H1 (cell line): Measurements from ENCODE around the gene SLC7A6OS. TPM values are rescaled to one million over a fixed set of nuclear protein-coding genes. Genes with fewer than 3 reads are reported as not detected.

Experiments used
- CTCF ChIA-PET: fragments of 300-600 bp; sonication (Branson Sonifier 250); formaldehyde crosslinking; loops from one replicate; lab custom pipeline; 2021; ENCODE audit not compliant: partially characterized antibody; lab: Charles Lee
- POLR2A ChIA-PET: fragments of 300-600 bp; sonication (Branson Sonifier 250); formaldehyde crosslinking; loops from one replicate; lab custom pipeline; 2021; ENCODE audit warnings: inconsistent platforms; ENCODE audit not compliant: partially characterized antibody; lab: Charles Lee
- DNase-seq, 2 experiments: peaks; one replicate each; pipeline versions ENCODE4 v3.0.0 to v3.0.0-alpha.2; 2010 to 2022; ENCODE audit warnings: low spot score in 2 of 2, low read depth in 1 of 2, mixed read lengths in 1 of 2
- FAIRE-seq: peaks from 2 replicates; lab custom pipeline; 2011; peaks lifted over from hg19 to GRCh38; lab: Jason Lieb, UNC
- H2AFZ ChIP-seq: 2 replicates; pipeline ENCODE4 v1.8.1; 2012; ENCODE audit warnings: low read length, inconsistent platforms
- H2AK5ac ChIP-seq: 2 replicates; pipeline ENCODE4 v1.6.1; 2013; ENCODE audit warnings: low read depth, low read length
- H2BK120ac ChIP-seq: replicated peaks from 2 replicates; pipeline ENCODE3; 2013; ENCODE audit warnings: low read depth, low read length, inconsistent platforms
- H2BK12ac ChIP-seq: 2 replicates; pipeline ENCODE4 v1.6.1; 2013; ENCODE audit warnings: low read depth, low read length
- H2BK15ac ChIP-seq: 2 replicates; pipeline ENCODE4 v1.6.1; 2013; ENCODE audit warnings: low read length
- H2BK20ac ChIP-seq: 2 replicates; pipeline ENCODE4 v1.6.1; 2013; ENCODE audit warnings: low read length
- H2BK5ac ChIP-seq: 2 replicates; pipeline ENCODE4 v1.6.1; 2013; ENCODE audit warnings: low read depth, low read length
- H3K14ac ChIP-seq: 2 replicates; pipeline ENCODE4 v1.6.1; 2013; ENCODE audit warnings: inconsistent platforms; ENCODE audit not compliant: insufficient read length
- H3K18ac ChIP-seq: 2 replicates; pipeline ENCODE4 v1.6.1; 2013; ENCODE audit warnings: low read length; ENCODE audit errors: extremely low read depth
- H3K23ac ChIP-seq: 2 replicates; pipeline ENCODE4 v1.6.1; 2013; ENCODE audit warnings: inconsistent platforms; ENCODE audit not compliant: insufficient read length
- H3K23me2 ChIP-seq: 2 replicates; pipeline ENCODE4 v1.6.1; 2013; ENCODE audit warnings: low read depth, low read length
- H3K27ac ChIP-seq: 2 replicates; pipeline ENCODE4 v1.6.1; 2011; ENCODE audit warnings: low read depth, low read length, inconsistent platforms
- H3K27me3 ChIP-seq, 4 experiments: replicated peaks in 1 of 4; 1 replicate in 1 of 4; 2 replicates in 3 of 4; pipeline versions ENCODE4 v1.6.1 to v1.8.1; 2011 to 2013; ENCODE audit warnings: low read length in 3 of 4, mild to moderate bottlenecking in 3 of 4, inconsistent platforms in 2 of 4, mixed read lengths in 2 of 4, moderate library complexity in 1 of 4; ENCODE audit not compliant: control insufficient read depth in 3 of 4, insufficient read depth in 3 of 4; ENCODE audit errors: extremely low read depth in 1 of 4
- H3K36me3 ChIP-seq, 4 experiments: 2 replicates each; pipeline versions ENCODE4 v1.6.1 to v1.8.1; 2011 to 2013; ENCODE audit warnings: mild to moderate bottlenecking in 4 of 4, low read length in 3 of 4, moderate library complexity in 2 of 4, control low read depth in 1 of 4, inconsistent platforms in 1 of 4; ENCODE audit not compliant: insufficient read depth in 4 of 4, control insufficient read depth in 2 of 4
- H3K4ac ChIP-seq: replicated peaks from 2 replicates; pipeline ENCODE3; 2013; ENCODE audit warnings: low read length, low read depth, mixed read lengths, inconsistent platforms; ENCODE audit not compliant: insufficient read length
- H3K4me1 ChIP-seq, 4 experiments: replicated peaks in 1 of 4; 1 replicate in 1 of 4; 2 replicates in 3 of 4; pipeline versions ENCODE4 v1.6.1 to v1.8.1; 2011 to 2013; ENCODE audit warnings: low read length in 3 of 4, inconsistent platforms in 2 of 4, mixed read lengths in 1 of 4; ENCODE audit not compliant: insufficient read depth in 4 of 4, control insufficient read depth in 3 of 4
- H3K4me2 ChIP-seq, 2 experiments: 2 replicates each; pipeline versions ENCODE4 v1.6.1 to v1.8.1; 2011 to 2013; ENCODE audit warnings: low read depth in 2 of 2, low read length in 2 of 2, control low read depth in 1 of 2, inconsistent platforms in 1 of 2, mild to moderate bottlenecking in 1 of 2; ENCODE audit not compliant: insufficient read depth in 1 of 2
- H3K4me3 ChIP-seq, 4 experiments: fragments of 200-600, 300-600 bp in 1 of 4; sonication (generic), shearing (Covaris generic), sonication (Bioruptor Twin) in 1 of 4; 2 replicates each; pipeline versions ENCODE4 v1.5.1 to v1.8.1; 2011 to 2016; ENCODE audit warnings: low read length in 4 of 4, low read depth in 3 of 4, control low read depth in 2 of 4, inconsistent platforms in 2 of 4, mild to moderate bottlenecking in 2 of 4, mixed read lengths in 1 of 4, moderate library complexity in 1 of 4; ENCODE audit not compliant: insufficient read depth in 2 of 4; ENCODE audit errors: extremely low read depth in 1 of 4
- H3K56ac ChIP-seq: replicated peaks from 2 replicates; pipeline ENCODE3; 2013; ENCODE audit warnings: low read depth, mild to moderate bottlenecking, mixed read lengths, low read length, inconsistent platforms; ENCODE audit not compliant: insufficient read length
- H3K79me1 ChIP-seq: 2 replicates; pipeline ENCODE4 v1.6.1; 2013; ENCODE audit warnings: low read depth, low read length, control low read depth
- H3K79me2 ChIP-seq, 2 experiments: 2 replicates each; pipeline versions ENCODE4 v1.6.1 to v1.8.1; 2012 to 2013; ENCODE audit warnings: low read length in 2 of 2, mild to moderate bottlenecking in 2 of 2, inconsistent platforms in 1 of 2; ENCODE audit not compliant: insufficient read depth in 2 of 2, control insufficient read depth in 1 of 2
- H3K9ac ChIP-seq, 4 experiments: replicated peaks in 1 of 4; 1 replicate in 1 of 4; 2 replicates in 3 of 4; pipeline versions ENCODE4 v1.6.1 to v1.8.1; 2011 to 2013; ENCODE audit warnings: low read depth in 3 of 4, low read length in 3 of 4, control low read depth in 2 of 4, mild to moderate bottlenecking in 2 of 4, moderate library complexity in 2 of 4, inconsistent platforms in 1 of 4; ENCODE audit errors: extremely low read depth in 1 of 4
- H3K9me3 ChIP-seq, 2 experiments: 2 replicates each; pipeline versions ENCODE4 v1.6.1 to v1.8.1; 2012 to 2013; ENCODE audit warnings: mild to moderate bottlenecking in 2 of 2, moderate library complexity in 2 of 2, control low read depth in 1 of 2, inconsistent platforms in 1 of 2, low read depth in 1 of 2, low read length in 1 of 2, mixed read lengths in 1 of 2; ENCODE audit not compliant: insufficient read depth in 2 of 2
- H4K20me1 ChIP-seq, 2 experiments: replicated peaks in 1 of 2; 2 replicates each; pipeline versions ENCODE3 to v1.8.1; 2011 to 2013; ENCODE audit warnings: inconsistent platforms in 2 of 2, low read length in 2 of 2, mild to moderate bottlenecking in 1 of 2; ENCODE audit not compliant: insufficient read depth in 2 of 2, control insufficient read depth in 1 of 2
- H4K5ac ChIP-seq: 2 replicates; pipeline ENCODE4 v1.6.1; 2013; ENCODE audit warnings: low read length, low read depth, mixed read lengths, inconsistent platforms; ENCODE audit not compliant: insufficient read length
- H4K8ac ChIP-seq: 2 replicates; pipeline ENCODE4 v1.8.0; 2013; ENCODE audit warnings: mild to moderate bottlenecking, moderate library complexity, low read length, inconsistent platforms; ENCODE audit not compliant: insufficient read depth; ENCODE audit errors: extremely low read depth
- H4K91ac ChIP-seq: replicated peaks from 2 replicates; pipeline ENCODE3; 2013; ENCODE audit warnings: low read length, mixed read lengths, inconsistent platforms; ENCODE audit not compliant: insufficient read length
- BACH1 ChIP-seq: IDR thresholded peaks from 2 replicates; pipeline ENCODE4 v1.6.1; 2012; ENCODE audit warnings: low read length, improper control_type of control experiment
- CBX5 ChIP-seq: fragments of 300-800, 300-1000 bp; sonication (generic); IDR thresholded peaks from 2 replicates; pipeline ENCODE4 v1.7.1; 2016; ENCODE audit warnings: antibody characterized with exemption, low read length, low read depth
- EP300 ChIP-seq, 2 experiments: IDR thresholded peaks; 1 replicate in 1 of 2; 2 replicates in 1 of 2; pipeline ENCODE4 v1.6.1; 2011 to 2012; ENCODE audit warnings: low read depth in 2 of 2, low read length in 2 of 2, mild to moderate bottlenecking in 2 of 2, borderline replicate concordance in 1 of 2, inconsistent platforms in 1 of 2, moderate library complexity in 1 of 2
- EZH2 ChIP-seq: fragments of 200-600 bp; sonication (generic); IDR thresholded peaks from 2 replicates; pipeline ENCODE4 v1.7.1; 2012; ENCODE audit warnings: low read depth, mild to moderate bottlenecking, moderate library complexity, low read length, inconsistent platforms; ENCODE audit not compliant: severe bottlenecking
- GABPA ChIP-seq: IDR thresholded peaks from 2 replicates; pipeline ENCODE4 v1.6.1; 2011; ENCODE audit warnings: mild to moderate bottlenecking, low read length, moderate library complexity, borderline replicate concordance; ENCODE audit not compliant: insufficient read depth
- KDM4A ChIP-seq: IDR thresholded peaks from one replicate; pipeline ENCODE4 v1.7.1; 2012; ENCODE audit warnings: low read depth, mild to moderate bottlenecking, moderate library complexity, low read length, inconsistent platforms; ENCODE audit not compliant: severe bottlenecking
- RFX5 ChIP-seq: IDR thresholded peaks from 2 replicates; pipeline ENCODE4 v1.6.1; 2011; ENCODE audit warnings: low read depth, low read length, improper control_type of control experiment, borderline replicate concordance
- SIN3A ChIP-seq, 2 experiments: IDR thresholded peaks in 1 of 2; conservative IDR thresholded peaks in 1 of 2; 2 replicates each; pipeline ENCODE4 v1.6.1; 2011 to 2012; ENCODE audit warnings: low read length in 2 of 2, improper control_type of control experiment in 1 of 2, low read depth in 1 of 2, mild to moderate bottlenecking in 1 of 2
- TEAD4 ChIP-seq: IDR thresholded peaks from 2 replicates; pipeline ENCODE4 v1.6.1; 2012; ENCODE audit warnings: low read depth, low read length, inconsistent platforms, mixed read lengths
- YY1 ChIP-seq: IDR thresholded peaks from 2 replicates; pipeline ENCODE4 v1.6.1; 2011; ENCODE audit warnings: low read depth, mild to moderate bottlenecking, low read length
- WGBS, 2 experiments: shearing (Covaris generic) in 1 of 2; methylation state at CpG; one replicate each; pipeline versions ENCODE4 v1.1.6 to v1.1.7; 2013 to 2015; ENCODE audit warnings: low lambda C conversion rate in 2 of 2, mixed read lengths in 2 of 2, inconsistent platforms in 1 of 2, low coverage in 1 of 2, missing lambda C conversion rate in 1 of 2; ENCODE audit not compliant: insufficient replicate concordance in 2 of 2, insufficient coverage in 1 of 2, insufficient read length in 1 of 2; ENCODE audit errors: extremely low coverage in 1 of 2, missing lambda C conversion rate in 1 of 2; 5-methylcytosine and 5-hydroxymethylcytosine counted together
- polyA plus RNA-seq, 7 experiments: library from polyadenylated mRNA; depleted of rRNA in 3 of 7; stranded (reverse) in 5 of 7; unstranded in 2 of 7; fragments of >200 nt in 5 of 7; fragments of 200-250 nt in 2 of 7; gene quantifications; 1 replicate in 5 of 7; 2 replicates in 1 of 7; 4 replicates in 1 of 7; pipeline versions ENCODE4 v1.2.1 to v1.2.3, GENCODE V29; 2011 to 2013; ENCODE audit warnings: missing spikeins in 2 of 7, mixed read lengths in 2 of 7
- total RNA-seq: library from RNA; stranded (reverse); fragmentation: NEBNext Ultra II Directional; extraction: Animal tissue kit (Norgen Biotek cat#: 25700); gene quantifications from 2 replicates; pipeline ENCODE4 v1.2.1, GENCODE V29; 2021
- TF ChIP-seq, protein P1 (sequence below): IDR thresholded peaks from 2 replicates; pipeline ENCODE4 v1.6.1; 2012; ENCODE audit warnings: inconsistent platforms
- TF ChIP-seq, protein P2 (sequence below): IDR thresholded peaks from 2 replicates; pipeline ENCODE4 v1.6.1; 2011; ENCODE audit warnings: low read depth, mild to moderate bottlenecking, low read length; ENCODE audit not compliant: insufficient read depth

The SLC7A6OS gene
- total and polyA plus RNA-seq, 2 of the 8 experiments (the other 6 are each of a cell fraction or from before 2014, with no cell fraction given), result 7.3 to 21.3 TPM

DNA sequence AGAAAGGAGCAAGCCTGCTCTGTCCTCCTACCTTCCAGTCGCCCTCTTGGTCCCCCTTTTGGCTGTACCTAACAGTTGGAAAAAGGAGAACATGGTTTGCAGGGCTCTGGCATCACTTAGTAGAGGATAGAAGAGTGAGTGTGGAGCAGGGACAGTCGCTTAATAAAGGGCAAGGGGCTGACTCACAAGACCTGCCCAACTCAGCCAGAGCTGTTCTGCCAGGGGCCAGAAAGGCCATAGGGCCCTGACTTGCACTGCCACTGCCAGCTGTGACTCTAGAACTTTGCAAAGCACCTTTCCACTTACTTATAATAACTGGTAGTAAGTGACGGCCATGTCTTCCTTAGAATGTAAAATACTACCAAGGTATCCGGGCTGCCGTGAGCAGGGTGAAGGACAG, 13.6 kb upstream of the SLC7A6OS start:
- Histone ChIP-seq H2BK5ac (no peak overlapping the region), H2BK20ac (no peak overlapping the region), H2BK12ac (no peak overlapping the region), H4K8ac (no peak overlapping the region), H3K4me1 (peaks cover 0 to 4% (median 1%) of the 10 kb centered on the region in 4 experiments; a peak in 2 of 7 replicates), H3K18ac (no peak overlapping the region), H4K5ac (no peak overlapping the region), H2AK5ac (no peak overlapping the region), H3K79me2 (no peaks in the 10 kb centered on the region), H3K4me3 (no peak overlapping the region), H3K9me3 (no peaks in the 10 kb centered on the region), H3K36me3 (peaks cover 2 to 26% (median 10%) of the 10 kb centered on the region in 4 experiments; a peak in 5 of 8 replicates), H3K23me2 (no peaks in the 10 kb centered on the region), H3K27me3 (no peaks in the 10 kb centered on the region), H3K4me2 (no peak overlapping the region), H3K79me1 (no peaks in the 10 kb centered on the region; the same call in 1 of the 2 replicates), H3K56ac (no peak overlapping the region), H4K91ac (no peak overlapping the region), H2BK120ac (no peak overlapping the region), H4K20me1 (peaks cover 0 to 6% of the 10 kb centered on the region in 2 experiments), H3K14ac (no peak overlapping the region), H2AFZ (no peak overlapping the region), H3K4ac (no peak overlapping the region), H2BK15ac (no peak overlapping the region), H3K27ac (no peak overlapping the region), H3K23ac (no peak overlapping the region), H3K9ac (no peak overlapping the region)
- ChIA-PET CTCF (interaction anchor here (1.0 to 16.2 kb wide), 4 partner anchors 13 to 63 kb away, joined by 3 to 221 read pairs (median 6); partner anchors contain the start of genes PRMT7, SLC7A6 and SLC7A6OS), POLR2A (interaction anchor here (0.8 to 8.7 kb wide), 2 partner anchors 13 to 15 kb away, joined by 3 to 44 read pairs; partner anchors contain the start of genes PRMT7 and SLC7A6OS)
- DNase-seq (no peak), FAIRE-seq (no peak)
- 87% methylated on average over 5 of the region's 5 CpGs; no CpG with 5 or more reads in 1 of the 2 experiments for WGBS, 2 experiments
- no peak for TF ChIP-seq BACH1
- no peak for TF ChIP-seq RFX5
- no peak for TF ChIP-seq EZH2
- TF ChIP-seq CBX5, result no peak
- TF ChIP-seq GABPA, result no peak
- TF ChIP-seq, protein P1, sequence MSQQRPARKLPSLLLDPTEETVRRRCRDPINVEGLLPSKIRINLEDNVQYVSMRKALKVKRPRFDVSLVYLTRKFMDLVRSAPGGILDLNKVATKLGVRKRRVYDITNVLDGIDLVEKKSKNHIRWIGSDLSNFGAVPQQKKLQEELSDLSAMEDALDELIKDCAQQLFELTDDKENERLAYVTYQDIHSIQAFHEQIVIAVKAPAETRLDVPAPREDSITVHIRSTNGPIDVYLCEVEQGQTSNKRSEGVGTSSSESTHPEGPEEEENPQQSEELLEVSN, result no peak
- no peak for TF ChIP-seq YY1
- no peak for TF ChIP-seq TEAD4
- no peak for TF ChIP-seq KDM4A
- TF ChIP-seq, protein P2, sequence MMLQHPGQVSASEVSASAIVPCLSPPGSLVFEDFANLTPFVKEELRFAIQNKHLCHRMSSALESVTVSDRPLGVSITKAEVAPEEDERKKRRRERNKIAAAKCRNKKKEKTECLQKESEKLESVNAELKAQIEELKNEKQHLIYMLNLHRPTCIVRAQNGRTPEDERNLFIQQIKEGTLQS, result no peak
- TF ChIP-seq SIN3A (conservative IDR thresholded peaks at IDR 0.05 in 1 of 2, IDR thresholded peaks at IDR 0.05 in 1 of 2; ENCODE audit: low read depth in 1 of 2, low read length in 2 of 2), result no peak
- no peak for TF ChIP-seq EP300 (IDR thresholded peaks at IDR 0.05; ENCODE audit: borderline replicate concordance in 1 of 2, low read depth in 2 of 2, low read length in 2 of 2)
